LHCN-M2 (cell line): ENCODE results near the gene SH3BP5L. TPM values are rescaled to one million over a fixed set of nuclear protein-coding genes. Genes with fewer than 3 reads are reported as not detected.
"Not testable (repeated sequence)": the region's sequence is repeated elsewhere in the genome, so short reads cannot be mapped to it uniquely, and the experiment has no call there.

Experiments used
- DNase-seq: peaks from one replicate; pipeline ENCODE4 v3.0.0-alpha.2; 2012; ENCODE audit warnings: low read depth
- total RNA-seq: library from RNA; depleted of rRNA; stranded (reverse); fragments of >200 nt; gene quantifications from 2 replicates; pipeline ENCODE4 v1.2.3, GENCODE V29; 2014

Gene SH3BP5L
- total RNA-seq, 1 experiment from 2014 or later, result 18.0 TPM

DNA sequence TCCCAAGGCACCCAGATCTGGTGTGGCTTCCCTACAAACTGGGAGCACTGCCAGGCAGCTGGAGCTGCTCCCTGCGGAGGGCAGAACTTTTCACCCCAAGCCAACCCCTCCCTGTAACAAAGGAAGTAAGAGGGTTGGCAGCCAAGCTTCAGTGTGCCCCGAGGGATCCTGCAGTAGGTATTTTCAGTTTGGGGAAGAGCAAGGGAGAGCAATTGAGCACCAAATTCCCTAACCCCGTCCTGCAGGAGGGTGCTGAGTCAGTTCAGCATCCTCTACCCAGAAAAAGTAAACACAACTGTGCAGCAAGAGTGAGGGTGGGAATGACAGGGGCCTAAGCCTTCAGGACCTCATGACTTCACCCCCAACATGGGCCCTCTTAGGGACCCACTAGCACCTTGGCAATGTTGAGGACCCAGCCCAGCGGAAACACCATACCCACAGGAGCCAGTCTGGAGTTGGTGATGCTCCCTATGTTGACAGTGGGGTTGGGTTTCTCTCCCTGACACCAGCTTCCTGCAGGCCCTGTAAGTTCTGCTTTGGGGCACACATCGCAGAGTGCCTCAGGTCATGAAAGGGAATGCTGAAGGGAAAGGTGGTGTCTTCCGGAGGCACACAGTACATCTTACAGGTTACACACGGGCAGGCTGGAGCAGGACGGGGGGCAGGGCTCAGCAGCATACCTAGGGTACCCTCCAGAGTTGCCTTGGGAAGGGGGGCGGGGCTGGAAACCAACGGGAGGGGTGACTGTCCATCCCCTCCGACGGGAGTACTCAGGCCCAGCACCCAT lies 14.8 kb downstream of the SH3BP5L start:
- DNase-seq, result peak; percentile 33

GRCh38 chr1:248810000-248810726 lies 15.6 kb downstream of the SH3BP5L start:
- no peak for DNase-seq

DNA sequence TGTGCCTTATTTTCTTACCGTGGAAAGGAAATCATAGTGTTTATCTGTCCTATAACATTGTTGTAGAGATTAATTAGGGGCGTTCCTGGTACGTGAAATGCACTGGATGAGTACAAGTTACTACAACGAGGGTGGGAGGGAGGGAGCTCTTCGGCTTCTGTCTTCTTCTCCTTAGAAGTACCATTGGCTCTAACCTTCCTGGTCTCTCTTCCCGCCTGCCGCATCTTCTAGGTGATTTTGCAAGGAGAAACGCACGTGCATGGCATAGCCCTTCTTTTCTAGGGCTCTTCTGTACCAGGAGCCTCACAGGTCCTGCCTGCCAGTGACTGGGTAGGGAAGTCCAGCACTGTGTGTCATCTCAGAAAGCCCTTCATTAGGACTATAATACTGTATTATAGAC lies 16.8 kb downstream of the SH3BP5L start:
- no peak for DNase-seq

DNA sequence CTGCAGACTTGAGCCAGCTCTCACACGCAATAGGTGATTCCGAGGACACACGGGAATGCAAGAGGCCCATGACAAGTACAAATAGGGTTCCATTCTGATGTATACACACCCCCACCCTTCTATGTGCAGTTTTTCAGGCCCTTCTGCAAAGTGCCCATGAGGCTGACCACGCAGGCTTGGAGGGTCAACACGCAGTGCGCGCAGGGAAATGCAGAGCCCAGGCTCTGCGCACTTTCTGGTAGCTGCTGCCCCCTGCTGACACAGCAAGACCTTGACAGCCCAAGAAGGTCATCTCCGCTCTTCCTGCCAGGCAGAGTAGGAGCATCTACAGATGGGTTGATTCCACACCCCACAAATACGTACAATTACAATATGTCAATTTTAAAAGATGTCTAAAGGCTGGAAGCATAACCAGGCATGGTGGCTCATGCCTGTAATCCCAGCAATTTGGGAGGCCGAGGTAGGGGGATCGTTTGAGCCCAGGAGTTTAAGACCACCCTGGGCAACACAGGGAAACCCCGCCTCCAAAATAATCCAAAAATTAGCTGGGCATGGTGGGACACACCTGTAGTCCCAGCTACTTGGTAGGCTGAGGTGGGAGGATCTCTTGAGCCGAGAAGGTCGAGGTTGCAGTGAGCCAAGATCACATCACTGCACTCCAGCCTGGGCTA lies 18.5 kb downstream of the SH3BP5L start:
- DNase-seq, result peak; percentile 30

GRCh38 chr1:248805876-248806275 lies 19.8 kb downstream of the SH3BP5L start:
- peak; percentile 65 for DNase-seq

DNA sequence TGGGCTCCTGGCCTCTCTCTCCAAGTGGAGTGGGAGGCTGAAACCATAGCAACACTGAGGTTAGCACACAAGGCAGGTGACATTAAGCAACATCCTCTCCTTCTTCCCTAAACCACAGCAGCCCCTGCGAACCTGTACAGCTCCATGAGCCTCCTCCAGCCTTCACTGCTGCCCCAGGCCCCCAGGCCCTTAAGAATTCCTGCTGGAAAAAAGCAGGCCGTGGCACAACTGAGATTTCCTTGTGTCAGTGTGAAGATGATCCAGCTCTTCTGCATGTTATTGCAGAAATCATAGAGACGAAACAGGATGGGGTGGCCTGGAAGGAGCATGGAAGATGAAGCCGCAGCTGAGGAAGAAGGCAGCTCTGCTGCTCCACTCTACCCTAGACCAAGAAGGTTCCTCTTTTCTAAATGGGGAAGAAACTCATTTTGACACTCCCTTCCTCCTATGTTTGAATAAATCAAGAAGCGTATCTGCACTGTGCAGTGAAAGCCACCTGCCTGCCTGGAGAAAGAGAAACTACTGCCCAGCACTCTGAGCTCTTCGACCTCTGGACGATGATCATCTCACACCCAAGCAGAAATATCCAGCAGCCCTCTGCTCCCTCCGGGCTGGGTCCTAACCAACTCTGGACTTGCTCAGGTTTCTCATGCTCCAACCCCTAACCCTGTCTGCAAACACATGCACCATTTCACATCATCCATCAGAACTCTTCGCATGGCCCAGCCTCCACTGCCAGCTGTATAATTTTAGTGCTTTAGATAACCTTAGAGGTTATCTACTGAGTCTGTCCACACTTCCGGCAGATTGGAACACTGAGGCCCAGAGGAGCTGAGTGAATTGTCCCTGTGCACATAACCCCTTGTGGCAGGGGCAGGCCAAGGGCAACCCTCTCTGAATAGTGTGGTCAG lies 20.7 kb downstream of the SH3BP5L start:
- no peak for DNase-seq

DNA sequence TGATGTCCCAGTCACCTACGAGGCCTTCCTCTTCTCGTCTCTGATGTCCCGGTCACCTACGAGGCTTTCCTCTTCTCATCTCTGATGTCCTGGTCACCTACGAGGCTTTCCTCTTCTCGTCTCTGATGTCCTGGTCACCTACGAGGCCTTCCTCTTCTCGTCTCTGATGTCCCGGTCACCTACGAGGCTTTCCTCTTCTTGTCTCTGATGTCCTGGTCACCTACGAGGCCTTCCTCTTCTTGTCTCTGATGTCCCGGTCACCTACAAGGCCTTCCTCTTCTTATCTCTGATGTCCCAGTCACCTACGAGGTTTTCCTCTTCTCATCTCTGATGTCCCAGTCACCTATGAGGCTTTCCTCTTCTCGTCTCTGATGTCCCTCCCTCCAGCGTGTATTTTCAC lies 22.2 kb downstream of the SH3BP5L start:
- DNase-seq, result not testable (repeated sequence)

DNA sequence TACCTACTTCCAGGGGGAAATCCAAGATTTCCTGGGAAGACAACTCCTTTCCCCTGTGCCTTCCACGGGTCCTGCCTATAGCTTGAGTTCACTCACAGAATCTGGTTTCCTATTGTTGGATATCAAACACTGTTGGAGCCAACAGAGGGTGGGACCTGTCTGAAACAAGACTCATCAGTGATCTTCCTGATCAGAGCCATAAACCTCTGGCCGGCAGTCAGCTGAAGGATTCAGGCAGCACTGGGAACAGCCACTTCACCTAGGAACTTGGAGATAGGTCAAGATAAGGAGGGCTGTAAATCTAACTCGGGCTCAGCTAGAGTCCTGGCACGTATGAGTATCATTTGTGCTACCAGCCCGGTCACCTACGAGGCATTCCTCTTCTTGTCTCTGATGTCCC lies 23.3 kb downstream of the SH3BP5L start:
- no peak for DNase-seq

- DNase-seq, result no peak
Measured at GRCh38 chr1:248800459-248800858, 25.3 kb downstream of the SH3BP5L start.

DNA sequence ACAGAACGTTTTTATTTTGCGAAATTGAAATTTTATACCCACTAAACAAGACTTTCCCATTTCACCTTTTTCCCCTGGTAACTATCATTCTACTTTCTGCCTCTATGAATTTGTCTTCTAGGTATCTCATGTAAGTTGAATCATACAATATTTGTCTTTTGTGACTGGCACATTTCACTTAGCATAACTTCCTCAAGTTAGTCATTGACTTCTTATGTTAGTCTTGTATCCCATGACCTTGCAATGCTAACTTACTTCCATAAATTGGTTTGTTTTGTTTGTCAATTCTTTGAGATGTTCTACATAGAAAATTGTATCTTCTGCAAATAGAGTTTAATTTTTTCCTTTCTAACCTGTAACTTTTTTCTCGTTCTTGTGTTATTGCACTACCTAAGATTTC lies 26.9 kb downstream of the SH3BP5L start:
- no peak for DNase-seq

DNA sequence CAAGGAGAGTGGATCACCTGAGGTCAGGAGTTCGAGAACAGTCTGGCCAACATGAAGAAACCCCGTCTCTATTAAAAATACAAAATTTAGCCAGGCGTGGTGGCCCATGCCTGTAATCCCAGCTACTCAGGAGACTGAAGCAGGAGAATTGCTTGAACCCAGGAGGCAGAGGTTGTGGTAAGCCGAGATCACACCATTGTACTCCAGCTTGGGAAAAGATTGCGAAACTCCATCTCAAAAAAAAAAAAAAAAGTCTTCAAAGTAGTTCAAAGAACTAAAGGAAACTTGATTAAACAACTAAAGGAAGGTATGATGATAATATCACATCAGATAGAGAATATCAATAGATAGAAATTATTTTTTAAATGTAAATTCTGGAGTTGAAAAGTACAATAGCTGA lies 31.1 kb downstream of the SH3BP5L start:
- not testable (repeated sequence) for DNase-seq

DNA sequence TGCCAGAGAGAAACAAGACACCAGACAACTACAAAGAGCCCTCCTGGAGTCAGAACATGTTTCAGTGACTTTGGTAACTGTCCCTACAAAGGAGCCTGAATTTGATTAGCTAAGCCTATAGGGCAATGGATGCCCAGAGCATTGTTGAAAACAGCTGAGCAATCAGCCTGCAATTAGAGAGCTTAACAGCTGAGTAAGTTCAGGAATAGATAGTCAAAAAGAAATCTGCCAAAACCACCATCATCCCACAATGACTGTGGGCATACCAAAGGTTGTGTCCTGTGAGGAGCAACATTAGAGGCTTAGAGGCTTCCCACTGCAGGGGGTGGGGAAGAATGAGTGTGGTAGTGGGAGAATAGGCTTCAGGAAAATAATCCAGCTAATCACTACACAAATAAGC lies 32.1 kb downstream of the SH3BP5L start:
- no peak for DNase-seq

GRCh38 chr1:248792342-248792741 lies 33.4 kb downstream of the SH3BP5L start:
- no peak for DNase-seq

DNA sequence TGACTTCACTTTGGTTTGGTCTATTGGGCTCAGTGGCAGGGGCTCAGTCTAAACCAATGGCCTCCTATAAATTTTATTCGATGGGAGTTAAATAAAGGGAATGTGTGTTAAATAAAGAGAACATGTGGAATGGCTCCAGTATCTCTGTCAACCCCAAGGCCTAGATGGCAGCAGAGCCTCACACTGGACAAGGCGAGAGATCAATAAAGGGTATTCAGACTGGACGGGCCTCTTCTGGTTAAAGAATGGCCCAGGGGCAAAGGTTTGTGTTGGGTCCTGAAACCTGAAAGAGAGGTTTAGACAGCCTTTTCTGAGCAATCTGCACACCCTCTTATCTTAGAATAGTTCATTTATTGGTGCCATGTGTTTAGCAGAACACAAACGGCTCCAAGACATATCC lies 34.7 kb downstream of the SH3BP5L start:
- no peak for DNase-seq

DNA sequence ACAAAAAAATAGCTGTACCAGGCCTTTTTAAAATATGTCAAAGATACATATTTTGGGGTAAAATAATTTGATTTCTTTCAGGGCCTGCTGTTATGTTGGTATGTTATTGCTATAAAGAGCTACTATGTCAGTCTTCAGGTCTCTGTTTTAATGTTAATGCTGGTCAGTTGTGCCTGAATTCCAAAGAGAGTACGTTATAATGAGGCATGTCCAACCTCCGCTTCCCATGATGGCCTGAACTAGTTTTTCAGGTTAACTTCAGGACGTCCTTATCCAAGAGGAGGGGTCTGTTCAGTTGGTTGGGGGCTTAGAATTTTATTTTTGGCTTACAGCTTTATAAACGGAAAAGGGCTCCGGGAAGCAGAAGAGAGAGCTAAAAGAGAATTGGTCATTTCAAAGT lies 35.3 kb downstream of the SH3BP5L start:
- no peak for DNase-seq

DNA sequence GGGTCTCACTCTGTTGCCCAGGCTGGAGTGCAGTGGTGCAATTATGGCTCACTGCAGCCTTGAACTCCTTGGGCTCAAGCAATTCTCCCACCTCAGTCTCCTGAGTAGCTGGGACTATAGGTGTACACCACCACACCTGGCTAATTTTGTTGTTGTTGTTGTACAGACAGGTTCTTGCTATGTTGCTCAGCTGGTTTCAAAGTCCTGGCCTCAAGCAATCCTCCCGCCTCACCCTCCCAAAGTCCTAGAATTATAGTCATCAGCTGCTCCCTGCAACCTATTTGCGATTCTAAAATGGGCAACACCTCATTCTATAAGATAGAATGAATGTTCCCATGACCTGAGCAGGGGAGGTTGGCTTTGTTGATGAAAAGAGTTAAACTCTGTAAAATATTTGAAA lies 36.4 kb downstream of the SH3BP5L start:
- DNase-seq, result not testable (repeated sequence)

DNA sequence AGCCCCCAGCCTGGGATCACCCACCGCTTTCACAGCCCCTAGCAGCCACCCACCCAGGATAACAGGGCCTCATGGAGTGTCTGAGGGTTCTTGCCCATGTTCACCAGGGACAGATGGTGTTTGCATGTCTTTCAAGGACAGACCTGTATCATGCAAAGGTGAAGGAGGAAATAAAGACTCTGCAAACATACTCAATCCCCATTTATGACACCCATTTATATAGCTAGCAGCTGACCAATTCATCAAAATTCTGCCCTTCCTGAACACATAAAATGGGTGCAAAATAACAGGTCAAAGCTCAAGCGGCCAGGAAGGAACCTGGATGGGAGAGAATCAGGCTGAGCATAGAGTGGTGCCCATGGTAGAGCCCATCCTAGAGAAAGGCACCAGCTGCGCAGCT lies 37.4 kb downstream of the SH3BP5L start:
- DNase-seq, result no peak

GRCh38 chr1:248787430-248787829 lies 38.3 kb downstream of the SH3BP5L start:
- no peak for DNase-seq

GRCh38 chr1:248786156-248786555 lies 39.6 kb downstream of the SH3BP5L start:
- peak; percentile 57 for DNase-seq

- DNase-seq, result no peak
Measured at GRCh38 chr1:248783367-248783766, 42.3 kb downstream of the SH3BP5L start.

DNA sequence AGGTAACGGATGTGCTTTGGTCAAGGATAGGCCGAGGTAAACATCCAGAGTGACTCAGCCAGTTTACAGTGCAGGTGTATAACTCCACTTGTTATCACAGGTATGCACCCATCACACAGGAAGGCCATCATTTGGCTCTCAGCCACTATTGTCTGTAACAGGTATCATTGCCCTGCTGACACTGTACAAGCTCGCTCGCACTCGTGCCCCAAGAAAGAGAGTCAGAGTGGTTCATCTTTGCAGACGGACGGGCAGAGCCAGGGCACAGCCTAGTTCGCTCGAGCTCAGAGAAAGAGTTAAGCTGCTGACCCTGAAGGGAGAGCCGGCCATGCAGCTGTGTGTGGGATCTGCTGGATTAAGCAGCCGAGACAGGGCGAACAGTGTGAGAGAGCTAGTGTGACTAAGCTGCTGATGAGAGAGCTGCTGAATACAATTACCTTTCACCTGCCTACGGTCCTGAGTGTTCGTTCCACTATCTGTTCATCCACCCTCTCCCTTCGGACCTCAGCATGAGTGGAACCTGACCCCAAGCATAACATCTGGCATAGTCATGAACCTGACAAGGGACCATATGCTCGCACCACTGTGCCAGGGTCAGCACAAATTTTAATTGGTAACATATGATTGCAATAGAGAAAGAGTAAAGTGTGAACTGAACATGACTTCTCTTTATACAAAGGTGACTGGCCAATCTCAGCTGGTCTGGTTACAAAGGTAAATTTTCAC lies 43.1 kb downstream of the SH3BP5L start:
- no peak for DNase-seq
